Retinal pigment epithelial cell (primary cell): ENCODE measurements around the gene MED13L.
"Not testable (repeated sequence)": the region's sequence is repeated elsewhere in the genome, so short reads cannot be mapped to it uniquely, and the experiment has no call there.

Source experiments
- DNase-seq: peaks from one replicate; pipeline ENCODE4 v3.0.0-alpha.2; 2010; ENCODE audit warnings: low read depth
- H3K4me3 ChIP-seq: 2 replicates; pipeline ENCODE4 v1.5.1; 2011; ENCODE audit warnings: mild to moderate bottlenecking, low read length, control low read depth, moderate library complexity
- CTCF ChIP-seq: conservative IDR thresholded peaks from 2 replicates; pipeline ENCODE4 v1.5.1; 2011; ENCODE audit warnings: low read depth, low read length, control low read depth, inconsistent platforms

The MED13L gene

GRCh38 chr12:116288735-116289134 is 11.2 kb upstream of the MED13L start:
- DNase-seq, result no peak
- TF ChIP-seq CTCF, result no peak
- H3K4me3 ChIP-seq, result no peak overlapping the region

- TF ChIP-seq CTCF, result no peak
- no peak for DNase-seq
- no peak overlapping the region for H3K4me3 ChIP-seq
Observed at GRCh38 chr12:116287842-116288301, 10.4 kb upstream of the MED13L start.

- no peak overlapping the region for H3K4me3 ChIP-seq
- no peak for TF ChIP-seq CTCF
- no peak for DNase-seq
Observed at GRCh38 chr12:116284396-116284795, 6.9 kb upstream of the MED13L start.

- DNase-seq, H3K4me3 ChIP-seq: not testable (repeated sequence)
Observed at GRCh38 chr12:116283881-116284280, 6.4 kb upstream of the MED13L start.

- no peak for TF ChIP-seq CTCF
- DNase-seq, result no peak
- no peak overlapping the region for H3K4me3 ChIP-seq
Observed at GRCh38 chr12:116282371-116283286, 5.1 kb upstream of the MED13L start.

GRCh38 chr12:116280595-116281290 is 3.2 kb upstream of the MED13L start:
- no peak for TF ChIP-seq CTCF
- no peak for DNase-seq
- no peak overlapping the region for H3K4me3 ChIP-seq

- TF ChIP-seq CTCF, result no peak
- DNase-seq, result no peak
- H3K4me3 ChIP-seq, result no peak overlapping the region
Observed at GRCh38 chr12:116278667-116279066, 1.2 kb upstream of the MED13L start.
